Measurements from ENCODE around the gene RTN4RL2.

Gene RTN4RL2

GRCh38 chr11:57462597-57462996 lies 2.3 kb downstream of the RTN4RL2 start:
- DNase-seq (ENCODE audit: low read depth) = no peak

GRCh38 chr11:57463671-57464538 lies 3.6 kb downstream of the RTN4RL2 start:
- DNase-seq (ENCODE audit: low read depth) = no peak

- no peak for DNase-seq (ENCODE audit: low read depth)
Observed at GRCh38 chr11:57464539-57465181, 4.3 kb downstream of the RTN4RL2 start.

- no peak for DNase-seq (ENCODE audit: low read depth)
Observed at GRCh38 chr11:57466680-57467079, 6.4 kb downstream of the RTN4RL2 start.

- DNase-seq (ENCODE audit: low read depth) = no peak
Observed at GRCh38 chr11:57467508-57468157, 7.3 kb downstream of the RTN4RL2 start.

GRCh38 chr11:57468276-57468675 lies 7.9 kb downstream of the RTN4RL2 start:
- no peak for DNase-seq (ENCODE audit: low read depth)

GRCh38 chr11:57469268-57469667 lies 8.9 kb downstream of the RTN4RL2 start:
- no peak for DNase-seq (ENCODE audit: low read depth)

- no peak for DNase-seq (ENCODE audit: low read depth)
Observed at GRCh38 chr11:57471496-57471895, 11.2 kb downstream of the RTN4RL2 start.

- DNase-seq (ENCODE audit: low read depth) = no peak
Observed at GRCh38 chr11:57473285-57473841, 13.0 kb downstream of the RTN4RL2 start.

GRCh38 chr11:57474017-57474802 lies 13.9 kb downstream of the RTN4RL2 start:
- DNase-seq (ENCODE audit: low read depth) = no peak

- no peak for DNase-seq (ENCODE audit: low read depth)
Observed at GRCh38 chr11:57474803-57475115, 14.4 kb downstream of the RTN4RL2 start.

- no peak for DNase-seq (ENCODE audit: low read depth)
Observed at GRCh38 chr11:57475191-57475590, 14.9 kb downstream of the RTN4RL2 start.

GRCh38 chr11:57475671-57476046 lies 15.3 kb downstream of the RTN4RL2 start:
- no peak for DNase-seq (ENCODE audit: low read depth)

- no peak for DNase-seq (ENCODE audit: low read depth)
Observed at GRCh38 chr11:57476047-57476756, 15.9 kb downstream of the RTN4RL2 start.

- no peak for DNase-seq (ENCODE audit: low read depth)
Observed at GRCh38 chr11:57476757-57477506, 16.6 kb downstream of the RTN4RL2 start.

- DNase-seq (ENCODE audit: low read depth) = no peak
Observed at GRCh38 chr11:57477507-57478189, 17.3 kb downstream of the RTN4RL2 start.

GRCh38 chr11:57479021-57479663 lies 18.8 kb downstream of the RTN4RL2 start:
- no peak for DNase-seq (ENCODE audit: low read depth)

GRCh38 chr11:57479911-57480310 lies 19.6 kb downstream of the RTN4RL2 start:
- no peak for DNase-seq (ENCODE audit: low read depth)

- DNase-seq (ENCODE audit: low read depth) = no peak
Observed at GRCh38 chr11:57480409-57481137, 20.2 kb downstream of the RTN4RL2 start.

Data from HS-5 (cell line).